Ureter (tissue), 1 donor: Measurements from ENCODE around the gene TELO2. TPM values are rescaled to one million over a fixed set of nuclear protein-coding genes. Genes with fewer than 3 reads are reported as not detected.

Experiments
- DNase-seq: peaks from one replicate; pipeline ENCODE4 v3.0.0-alpha.2; 2020; ENCODE audit warnings: low spot score
- total RNA-seq: library from RNA; stranded (reverse); gene quantifications from one replicate; pipeline ENCODE4 v1.2.4, GENCODE V29; 2023
- donor health status: DM: yes; HTN: yes; CAD: no.

TELO2 gene
- total RNA-seq, 1 donor from 2014 or later = 58.7 TPM

DNA sequence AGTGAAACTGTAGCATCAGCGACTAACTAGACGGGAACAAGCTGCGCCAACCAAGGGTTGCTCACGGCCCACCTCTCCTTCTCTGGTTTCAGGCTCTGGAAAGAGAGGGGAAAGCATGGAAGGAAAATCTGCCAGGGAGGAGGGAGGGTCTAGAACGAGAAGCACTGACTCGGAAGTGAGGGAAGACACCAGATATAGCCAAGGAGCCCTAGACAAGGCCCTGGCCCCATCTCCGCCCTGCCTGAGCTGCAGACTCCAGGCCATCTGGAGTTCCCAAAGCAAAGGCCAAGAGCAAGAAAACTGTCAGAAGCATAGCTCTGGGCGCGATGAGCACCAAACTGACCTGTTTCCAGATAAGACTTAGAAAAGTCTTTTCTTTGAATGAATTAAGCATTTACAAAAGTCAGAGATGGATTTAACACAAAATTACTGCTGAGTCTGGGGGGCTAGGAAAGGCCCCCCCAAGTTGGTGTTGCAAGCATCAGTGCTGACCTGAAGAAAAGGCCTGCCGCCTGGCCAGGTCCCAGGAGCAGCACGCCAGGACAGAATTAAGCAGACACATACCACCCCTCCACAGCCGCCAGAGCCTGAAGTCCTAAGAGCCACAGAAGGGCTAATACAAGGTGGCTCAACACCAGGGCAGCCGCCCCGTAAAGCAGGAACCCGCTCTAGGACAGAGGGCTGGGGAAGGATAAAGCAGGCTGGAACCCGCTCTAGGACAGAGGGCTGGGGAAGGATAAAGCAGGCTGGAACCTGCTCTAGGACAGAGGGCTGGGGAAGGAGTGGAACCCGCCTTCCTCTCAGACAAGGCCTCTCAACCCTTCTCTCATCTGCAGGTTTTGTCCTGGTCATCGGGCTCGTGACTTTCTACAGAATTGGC is 61.0 kb downstream of the TELO2 start:
- no peak for DNase-seq

DNA sequence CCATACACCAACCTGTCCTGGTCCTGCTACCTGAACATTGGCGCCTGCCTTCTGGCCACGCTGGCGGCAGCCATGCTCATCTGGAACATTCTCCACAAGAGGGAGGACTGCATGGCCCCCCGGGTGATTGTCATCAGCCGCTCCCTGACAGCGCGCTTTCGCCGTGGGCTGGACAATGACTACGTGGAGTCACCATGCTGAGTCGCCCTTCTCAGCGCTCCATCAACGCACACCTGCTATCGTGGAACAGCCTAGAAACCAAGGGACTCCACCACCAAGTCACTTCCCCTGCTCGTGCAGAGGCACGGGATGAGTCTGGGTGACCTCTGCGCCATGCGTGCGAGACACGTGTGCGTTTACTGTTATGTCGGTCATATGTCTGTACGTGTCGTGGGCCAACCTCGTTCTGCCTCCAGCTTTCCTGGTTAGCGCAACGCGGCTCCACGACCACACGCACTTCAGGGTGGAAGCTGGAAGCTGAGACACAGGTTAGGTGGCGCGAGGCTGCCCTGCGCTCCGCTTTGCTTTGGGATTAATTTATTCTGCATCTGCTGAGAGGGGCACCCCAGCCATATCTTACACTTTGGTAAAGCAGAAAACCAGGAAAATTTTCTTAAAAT is 61.8 kb downstream of the TELO2 start:
- no peak for DNase-seq

DNA sequence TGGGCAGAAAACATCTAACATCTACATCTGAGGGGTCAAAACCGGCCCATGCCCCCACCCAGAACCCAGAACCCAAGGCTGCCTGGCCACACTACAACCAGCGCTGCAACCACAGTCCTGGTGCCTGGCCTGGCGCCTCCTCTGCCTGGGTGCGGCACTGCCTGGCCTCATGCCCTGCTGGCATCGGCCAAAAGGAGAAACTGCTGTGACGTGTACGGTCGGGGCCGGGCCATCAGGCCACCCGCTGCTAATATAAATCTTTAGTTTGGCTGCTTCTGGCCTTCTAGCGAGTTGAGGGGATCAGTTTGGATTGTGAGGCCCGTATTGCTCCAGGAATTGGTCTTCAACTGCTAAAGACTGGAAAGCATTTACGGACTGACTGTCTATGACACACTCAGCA is 63.1 kb downstream of the TELO2 start:
- no peak for DNase-seq

DNA sequence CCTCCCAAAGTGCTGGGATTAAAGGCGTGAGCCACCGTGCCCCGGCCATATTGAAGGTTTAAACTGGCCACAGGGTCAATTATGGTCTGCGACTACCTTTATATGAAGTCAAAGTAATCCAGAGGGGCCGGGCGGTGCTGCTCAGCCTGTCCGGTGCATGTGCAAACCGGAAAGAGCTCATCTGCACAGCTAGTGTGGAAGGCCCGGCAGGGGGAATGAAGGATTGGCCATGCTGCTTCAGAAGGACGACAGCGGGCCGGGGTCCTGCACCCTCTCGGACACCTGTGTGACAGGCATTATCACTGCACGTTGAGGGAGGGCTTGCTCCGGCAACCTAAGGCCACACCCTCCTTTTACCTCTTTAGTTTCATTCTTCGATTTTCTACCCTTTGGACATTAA is 63.9 kb downstream of the TELO2 start:
- no peak for DNase-seq

DNA sequence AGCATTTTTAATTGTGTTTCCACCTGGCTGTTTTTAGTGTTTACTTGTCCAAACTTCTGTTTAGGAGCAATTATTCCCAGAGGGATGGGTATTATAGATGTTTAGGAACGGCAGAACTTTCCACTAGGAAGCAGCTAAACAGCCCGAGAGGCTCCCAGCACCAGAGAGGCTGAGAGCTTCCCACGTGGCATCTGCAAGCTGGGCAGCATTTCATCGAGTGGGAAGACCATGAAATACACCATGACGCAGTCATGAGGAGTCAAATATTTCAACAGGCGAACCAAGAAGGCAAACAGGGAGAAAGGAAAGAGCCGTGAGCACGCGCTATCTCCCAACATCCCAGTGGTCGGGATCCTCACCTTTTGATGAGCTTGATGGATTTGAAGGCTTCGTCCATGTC is 64.4 kb downstream of the TELO2 start:
- no peak for DNase-seq

DNA sequence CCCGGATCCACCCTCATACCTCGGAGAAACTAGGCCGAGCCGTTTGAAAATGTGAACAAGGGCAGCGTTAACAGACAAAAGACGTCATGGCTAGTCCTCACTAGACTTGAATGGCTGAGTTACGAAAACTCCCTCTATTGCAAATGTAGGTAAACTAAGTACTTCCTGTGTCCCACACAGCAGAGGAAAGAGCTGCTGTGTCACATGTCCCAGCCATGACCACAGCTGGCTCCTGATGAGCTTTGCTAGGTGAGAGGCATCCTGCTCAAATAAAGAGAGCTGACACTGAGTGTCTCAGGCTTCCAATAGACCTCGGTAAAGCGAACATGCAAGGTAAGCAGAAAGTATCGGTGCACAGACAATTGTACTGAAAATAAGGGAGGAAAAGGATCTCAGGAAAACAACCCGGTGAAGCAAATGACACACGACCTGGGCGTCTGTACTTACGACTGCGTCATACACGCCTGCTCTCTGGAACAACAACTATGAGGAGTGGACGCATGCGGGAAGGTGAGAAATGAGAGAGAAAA is 66.4 kb downstream of the TELO2 start:
- no peak for DNase-seq

Other genes starting within 250 kb of the TELO2 start
- 5.0 TPM for gene TPSD1, start 237.3 kb upstream of the TELO2 start, total RNA-seq
- gene UBE2I, start 183.7 kb upstream of the TELO2 start, total RNA-seq = 150 TPM
- gene BAIAP3, start 159.7 kb upstream of the TELO2 start, total RNA-seq = 3.9 TPM
- gene TSR3, start 141.5 kb upstream of the TELO2 start, total RNA-seq = 38.2 TPM
- 67.6 TPM for gene GNPTG, start 141.4 kb upstream of the TELO2 start, total RNA-seq
- 16.7 TPM for gene UNKL, start 78.7 kb upstream of the TELO2 start, total RNA-seq
- 14.5 TPM for gene UQCC4, start 72.6 kb upstream of the TELO2 start, total RNA-seq
- not detected for gene PERCC1, start 62.3 kb upstream of the TELO2 start, total RNA-seq
- gene CCDC154, start 48.8 kb upstream of the TELO2 start, total RNA-seq = 2.0 TPM
- 77.5 TPM for gene CLCN7, start 18.3 kb upstream of the TELO2 start, total RNA-seq
- 0.34 TPM for gene PTX4, start 4.4 kb upstream of the TELO2 start, total RNA-seq
- gene TMEM204, start 40.3 kb downstream of the TELO2 start, total RNA-seq = 32.8 TPM
- gene IFT140, start 118.7 kb downstream of the TELO2 start, total RNA-seq = 35.1 TPM
- 31.4 TPM for gene CRAMP1, start 119.0 kb downstream of the TELO2 start, total RNA-seq
- 108 TPM for gene JPT2, start 184.9 kb downstream of the TELO2 start, total RNA-seq
- 112 TPM for gene MAPK8IP3, start 212.8 kb downstream of the TELO2 start, total RNA-seq